C4-2B (cell line): ENCODE results near the gene FOLR3.
A peak's percentile ranks its signal among the peaks of the same experiment; 100 is the strongest.
"Not testable (repeated sequence)": the region's sequence is repeated elsewhere in the genome, so short reads cannot be mapped to it uniquely, and the experiment has no call there.

ENCODE experiments used
- H3K27ac ChIP-seq: fragments of 450-650 bp; 2 replicates; pipeline ENCODE4 v1.5.1; 2017
- ZFX ChIP-seq: fragments of 450-650 bp; IDR thresholded peaks from 2 replicates; pipeline ENCODE4 v1.6.1; 2017
- TF ChIP-seq, protein P1 (sequence below): fragments of 450-650 bp; conservative IDR thresholded peaks from 2 replicates; pipeline ENCODE4 v1.5.1; 2017; ENCODE audit warnings: mild to moderate bottlenecking

Gene FOLR3

GRCh38 chr11:72135473-72135872 lies at the start of gene FOLR3:
Gene FOLR3 (plus strand): TSS chr11:72135725. CDS start chr11:72135953, 228 bp downstream.
- H3K27ac ChIP-seq: not testable (repeated sequence)

DNA sequence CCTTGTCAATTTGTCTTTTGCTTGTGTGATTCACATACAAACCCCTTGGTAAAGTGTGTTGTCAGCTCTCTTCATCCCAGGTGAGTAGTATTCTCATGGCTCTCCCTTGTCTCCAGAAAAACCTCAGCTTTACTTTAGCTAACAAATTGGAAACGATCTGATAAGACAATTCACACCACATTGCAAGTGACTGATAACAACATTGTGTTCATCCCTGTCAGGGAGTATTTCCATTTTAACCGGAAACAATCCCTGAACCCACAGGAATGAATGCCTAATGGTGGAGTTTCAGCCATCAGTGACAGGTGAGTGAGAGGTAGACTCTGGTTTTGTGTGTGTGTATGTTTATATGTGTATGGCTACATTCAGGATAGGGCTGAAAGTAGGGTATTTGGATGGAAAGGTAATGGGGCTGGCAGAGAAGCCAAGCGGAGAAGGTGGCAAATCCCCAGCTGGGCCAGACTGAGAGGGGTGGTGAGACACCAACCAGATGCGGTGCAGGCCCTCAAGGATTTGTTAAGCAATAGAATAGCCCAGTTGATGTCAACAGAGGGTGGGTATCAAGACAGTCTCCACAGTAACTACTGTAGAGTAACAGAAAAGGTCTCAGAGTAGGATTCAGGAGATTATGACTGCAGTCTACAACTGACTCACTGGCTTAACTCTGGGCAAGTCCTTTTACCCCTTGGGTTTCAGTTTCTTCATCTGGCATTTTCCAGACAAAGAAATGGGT lies 47.3 kb upstream of the FOLR3 start:
- no peak overlapping the region for H3K27ac ChIP-seq
- TF ChIP-seq ZFX: no peak
- TF ChIP-seq, protein P1, sequence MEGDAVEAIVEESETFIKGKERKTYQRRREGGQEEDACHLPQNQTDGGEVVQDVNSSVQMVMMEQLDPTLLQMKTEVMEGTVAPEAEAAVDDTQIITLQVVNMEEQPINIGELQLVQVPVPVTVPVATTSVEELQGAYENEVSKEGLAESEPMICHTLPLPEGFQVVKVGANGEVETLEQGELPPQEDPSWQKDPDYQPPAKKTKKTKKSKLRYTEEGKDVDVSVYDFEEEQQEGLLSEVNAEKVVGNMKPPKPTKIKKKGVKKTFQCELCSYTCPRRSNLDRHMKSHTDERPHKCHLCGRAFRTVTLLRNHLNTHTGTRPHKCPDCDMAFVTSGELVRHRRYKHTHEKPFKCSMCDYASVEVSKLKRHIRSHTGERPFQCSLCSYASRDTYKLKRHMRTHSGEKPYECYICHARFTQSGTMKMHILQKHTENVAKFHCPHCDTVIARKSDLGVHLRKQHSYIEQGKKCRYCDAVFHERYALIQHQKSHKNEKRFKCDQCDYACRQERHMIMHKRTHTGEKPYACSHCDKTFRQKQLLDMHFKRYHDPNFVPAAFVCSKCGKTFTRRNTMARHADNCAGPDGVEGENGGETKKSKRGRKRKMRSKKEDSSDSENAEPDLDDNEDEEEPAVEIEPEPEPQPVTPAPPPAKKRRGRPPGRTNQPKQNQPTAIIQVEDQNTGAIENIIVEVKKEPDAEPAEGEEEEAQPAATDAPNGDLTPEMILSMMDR: no peak

DNA sequence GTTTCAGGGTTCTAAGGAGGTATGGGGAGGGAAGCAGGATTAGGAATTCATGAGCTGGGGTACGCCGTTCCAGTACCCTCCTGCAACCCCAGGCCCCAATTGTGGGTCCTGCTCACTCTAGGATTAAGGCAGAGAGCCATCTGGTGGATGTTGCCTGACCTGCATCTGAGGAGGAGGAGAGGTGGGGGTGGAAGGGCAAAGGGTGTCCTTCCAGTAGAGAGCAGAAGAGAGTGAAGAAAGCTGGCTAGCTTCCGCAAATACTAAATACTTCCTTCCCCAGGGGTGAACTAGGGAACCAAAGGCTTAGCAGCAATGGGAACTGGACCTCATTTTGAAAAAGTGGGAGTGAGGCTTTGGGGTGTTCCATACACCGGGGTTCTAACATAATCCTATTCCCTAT lies 44.2 kb upstream of the FOLR3 start:
- TF ChIP-seq, protein P1: peak; percentile 90
- TF ChIP-seq ZFX: no peak
- H3K27ac ChIP-seq: no peak overlapping the region

DNA sequence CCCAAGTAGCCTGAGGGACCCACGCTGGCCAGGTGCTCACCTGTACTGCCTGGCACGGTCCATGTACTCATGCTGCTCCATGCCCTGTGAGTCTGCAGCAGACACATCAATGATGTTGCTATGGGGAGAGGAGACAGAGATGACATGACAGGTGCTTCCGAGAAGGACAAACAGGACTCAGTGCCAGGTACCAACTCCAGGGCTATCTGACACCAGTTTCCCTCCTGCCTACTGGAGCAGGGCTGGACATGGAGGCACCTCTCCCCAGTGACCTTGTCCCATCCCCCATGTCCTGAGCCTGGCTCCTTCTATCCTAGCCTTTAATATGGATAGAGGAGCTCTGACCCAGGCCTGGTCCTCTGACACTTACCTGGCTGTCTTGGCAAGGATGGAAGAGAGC lies 36.8 kb upstream of the FOLR3 start:
- TF ChIP-seq ZFX: no peak
- TF ChIP-seq, protein P1: no peak
- no peak overlapping the region for H3K27ac ChIP-seq

GRCh38 chr11:72100009-72100408 lies 35.5 kb upstream of the FOLR3 start:
- H3K27ac ChIP-seq: no peak overlapping the region
- TF ChIP-seq, protein P1: no peak
- no peak for TF ChIP-seq ZFX

GRCh38 chr11:72100462-72100861 lies 35.1 kb upstream of the FOLR3 start:
- TF ChIP-seq, protein P1: no peak
- no peak for TF ChIP-seq ZFX
- no peak overlapping the region for H3K27ac ChIP-seq

DNA sequence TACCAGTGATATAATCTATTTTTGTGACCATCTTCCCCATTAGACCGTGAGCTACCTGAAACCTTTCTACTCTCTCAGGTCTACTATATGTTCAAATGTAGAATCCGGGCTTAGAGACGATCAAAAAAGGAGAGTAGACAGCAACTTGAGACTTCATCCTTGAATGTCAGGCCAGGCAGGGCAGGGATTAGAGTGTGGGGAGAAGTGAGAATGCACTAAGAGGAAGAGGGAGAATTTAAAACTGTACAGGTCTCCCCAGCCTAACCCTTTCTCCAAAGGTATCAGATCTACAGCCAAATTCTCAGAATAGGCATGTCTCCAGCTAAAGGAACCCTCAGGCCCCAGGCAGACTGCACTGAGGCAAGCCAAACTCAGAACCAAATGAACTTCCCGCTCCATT lies 33.4 kb upstream of the FOLR3 start:
- peak overlapping the region; percentile 96 for H3K27ac ChIP-seq
- no peak for TF ChIP-seq ZFX
- TF ChIP-seq, protein P1: no peak

DNA sequence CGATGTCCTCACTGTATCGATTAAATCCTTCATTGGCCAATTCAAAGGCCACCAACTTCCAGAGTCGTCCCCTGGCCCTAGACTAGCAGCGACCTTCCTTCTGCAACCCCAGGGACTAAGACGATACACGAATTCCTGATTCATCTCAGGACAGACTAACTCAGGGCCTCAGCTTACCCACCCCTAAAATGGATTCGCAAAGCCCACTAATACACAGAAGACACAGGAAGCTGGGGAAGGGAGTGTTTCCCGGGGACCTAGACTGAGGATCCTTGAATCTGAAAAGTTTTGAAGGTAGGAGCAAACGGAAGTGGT lies 32.9 kb upstream of the FOLR3 start:
- TF ChIP-seq ZFX: no peak
- TF ChIP-seq, protein P1: no peak
- H3K27ac ChIP-seq: peak overlapping the region; percentile 96
